Body of pancreas (tissue), 4 donors: Measurements from ENCODE around the gene CD52.

ENCODE experiments used
- CTCF ChIP-seq, 7 experiments: fragments of 450-650 bp in 4 of 7; fragments of 200-600 bp in 3 of 7; sonication (generic) in 3 of 7; IDR thresholded peaks; one replicate each; pipeline ENCODE4 v1.5.1; 2016 to 2019; ENCODE audit warnings: antibody characterized with exemption in 7 of 7
- POLR2A ChIP-seq, 3 donors: fragments of 450-650 bp; IDR thresholded peaks; one replicate each; pipeline ENCODE4 v1.6.1; 2016; ENCODE audit warnings: antibody characterized with exemption in 3 of 3, mild to moderate bottlenecking in 2 of 3

DNA sequence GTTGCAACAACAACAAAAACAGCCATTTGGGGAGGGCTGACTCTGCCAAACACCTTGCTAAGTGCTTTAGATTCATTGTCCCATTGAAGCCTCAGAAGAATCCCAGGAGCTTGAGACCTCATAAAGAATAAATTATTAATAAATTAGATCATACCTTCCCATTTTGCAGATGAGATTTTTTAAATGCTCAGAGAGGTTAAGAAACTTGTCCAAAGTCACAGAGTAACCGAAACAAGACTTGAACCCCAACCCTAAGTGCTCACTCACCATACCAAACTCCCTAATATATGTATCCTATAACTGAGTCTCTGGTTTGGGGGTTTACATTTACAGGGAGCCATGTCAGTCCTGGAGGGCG lies 32.6 kb downstream of the CD52 start:
- TF ChIP-seq CTCF (IDR thresholded peaks at IDR 0.05) (no peak), POLR2A (IDR thresholded peaks at IDR 0.05) (no peak)
